SK-N-SH (cell line): ENCODE measurements around the gene LCN9.

Experiments used
- CHD2 ChIP-seq: fragments of 150-350 bp; IDR thresholded peaks from 2 replicates; pipeline ENCODE4 v1.6.1; 2018; ENCODE audit warnings: low read length; ENCODE audit not compliant: partially characterized antibody
- CTCF ChIP-seq: fragments of 200-600 bp; sonication (generic); IDR thresholded peaks from 2 replicates; pipeline ENCODE4 v1.6.1; 2017; ENCODE audit warnings: antibody characterized with exemption, mild to moderate bottlenecking, moderate library complexity
- GABPA ChIP-seq: IDR thresholded peaks from 2 replicates; pipeline ENCODE4 v1.4.0; 2012; ENCODE audit warnings: low read depth, mild to moderate bottlenecking
- MAX ChIP-seq: IDR thresholded peaks from 2 replicates; pipeline ENCODE4 v1.4.0; 2012; ENCODE audit warnings: low read depth
- POLR2AphosphoS5 ChIP-seq: IDR thresholded peaks from 2 replicates; pipeline ENCODE4 v1.6.1; 2012; ENCODE audit warnings: low read depth, low read length
- REST ChIP-seq: IDR thresholded peaks from 2 replicates; pipeline ENCODE4 v1.6.1; 2012; ENCODE audit warnings: mild to moderate bottlenecking, low read depth, low read length, moderate library complexity
- SMC3 ChIP-seq: IDR thresholded peaks from 2 replicates; pipeline ENCODE4 v1.6.1; 2012; ENCODE audit warnings: low read depth, low read length, improper control_type of control experiment

GRCh38 chr9:135697226-135697625 is 34.1 kb downstream of the LCN9 start:
- TF ChIP-seq CTCF, result no peak
- no peak for TF ChIP-seq REST
- no peak for TF ChIP-seq CHD2
- no peak for TF ChIP-seq POLR2AphosphoS5
- TF ChIP-seq GABPA, result no peak
- no peak for TF ChIP-seq SMC3
- no peak for TF ChIP-seq MAX
